K562 (cell line): ENCODE data around the gene AUNIP. TPM values are rescaled to one million over a fixed set of nuclear protein-coding genes. Genes with fewer than 3 reads are reported as not detected.

Experiments used
- CREB3L1 ChIP-seq: fragments of 450-650 bp; IDR thresholded peaks from 2 replicates; pipeline ENCODE4 v1.6.1; 2014; ENCODE audit warnings: low read depth, mild to moderate bottlenecking, moderate library complexity, borderline replicate concordance
- EGR1 ChIP-seq: fragments of 450-650 bp; conservative IDR thresholded peaks from 2 replicates; pipeline ENCODE4 v1.6.1; 2017; ENCODE audit warnings: mild to moderate bottlenecking
- FOXM1 ChIP-seq, 2 experiments: fragments of 450-650 bp in 1 of 2; sonication (generic) in 1 of 2; formaldehyde crosslinking in 1 of 2; IDR thresholded peaks; 2 replicates each; pipeline versions ENCODE4 v1.6.1 to v1.9.0; 2017 to 2022; ENCODE audit warnings: low read depth in 2 of 2, mild to moderate bottlenecking in 2 of 2, missing genetic modification reagents in 1 of 2, moderate library complexity in 1 of 2
- PKNOX1 ChIP-seq: fragments of 450-650 bp; IDR thresholded peaks from 2 replicates; pipeline ENCODE4 v1.6.1; 2016
- TAF15 ChIP-seq: fragments of 200-400 bp; formaldehyde crosslinking; IDR thresholded peaks from 2 replicates; pipeline ENCODE4 v1.6.1; 2017; ENCODE audit warnings: mild to moderate bottlenecking, low read depth, low read length, moderate library complexity
- ZNF785 ChIP-seq: fragments of 250-450 bp; sonication (Bioruptor Pico); IDR thresholded peaks from 2 replicates; pipeline ENCODE4 v1.4.0; 2020; ENCODE audit warnings: mild to moderate bottlenecking
- ZSCAN32 ChIP-seq: fragments of 450-650 bp; formaldehyde crosslinking; IDR thresholded peaks from 2 replicates; pipeline ENCODE4 v1.4.0; 2020; ENCODE audit warnings: mild to moderate bottlenecking, moderate library complexity
- polyA plus RNA-seq, 8 experiments: library from polyadenylated mRNA; depleted of rRNA in 4 of 8; stranded (reverse) in 5 of 8; unstranded in 3 of 8; fragments of >200 nt; fragmentation: Nextera tagmentation in 2 of 8; fragmentation: Illumina TruSeq in 1 of 8; extraction: Ambion mirVana in 2 of 8; extraction: Trizol in 1 of 8; gene quantifications; 2 replicates each; pipeline versions ENCODE4 v1.2.1 to v1.2.3, GENCODE V29; 2011 to 2014; ENCODE audit warnings: inconsistent platforms in 1 of 8, missing spikeins in 1 of 8
- total RNA-seq, 7 experiments: library from RNA; depleted of rRNA in 6 of 7; stranded (reverse); fragments of >200 nt in 6 of 7; fragmentation: Illumina TruSeq in 2 of 7; extraction: Trizol in 2 of 7; gene quantifications; 2 replicates each; pipeline versions ENCODE4 v1.2.1 to v1.2.3, GENCODE V29; 2011 to 2021; ENCODE audit warnings: low replicate concordance in 1 of 7

The AUNIP gene
- total and polyA plus RNA-seq, 9 of the 15 experiments (the other 6 are each of a cell fraction or from before 2014, with no cell fraction given): 12.1 to 53.8 (median 47.1) TPM

GRCh38 chr1:25810341-25811299 lies 48.6 kb downstream of the AUNIP start (continued):
- TF ChIP-seq TAF15: no peak
- TF ChIP-seq PKNOX1: no peak
- TF ChIP-seq ZNF785 (CRISPR knock-in tag): no peak
- TF ChIP-seq EGR1: 0 out of 2 replicates have a peak, but pooled peaks have one; percentile 21
- no peak for TF ChIP-seq CREB3L1
- TF ChIP-seq ZSCAN32 (CRISPR knock-in tag): no peak
- TF ChIP-seq FOXM1 (IDR thresholded peaks at IDR 0.05; ENCODE audit: low read depth): no peak
- no peak for TF ChIP-seq FOXM1 (CRISPR knock-in tag; IDR thresholded peaks at IDR 0.05; ENCODE audit: low read depth)
